ENCODE results near the gene IL12RB1.

DNA sequence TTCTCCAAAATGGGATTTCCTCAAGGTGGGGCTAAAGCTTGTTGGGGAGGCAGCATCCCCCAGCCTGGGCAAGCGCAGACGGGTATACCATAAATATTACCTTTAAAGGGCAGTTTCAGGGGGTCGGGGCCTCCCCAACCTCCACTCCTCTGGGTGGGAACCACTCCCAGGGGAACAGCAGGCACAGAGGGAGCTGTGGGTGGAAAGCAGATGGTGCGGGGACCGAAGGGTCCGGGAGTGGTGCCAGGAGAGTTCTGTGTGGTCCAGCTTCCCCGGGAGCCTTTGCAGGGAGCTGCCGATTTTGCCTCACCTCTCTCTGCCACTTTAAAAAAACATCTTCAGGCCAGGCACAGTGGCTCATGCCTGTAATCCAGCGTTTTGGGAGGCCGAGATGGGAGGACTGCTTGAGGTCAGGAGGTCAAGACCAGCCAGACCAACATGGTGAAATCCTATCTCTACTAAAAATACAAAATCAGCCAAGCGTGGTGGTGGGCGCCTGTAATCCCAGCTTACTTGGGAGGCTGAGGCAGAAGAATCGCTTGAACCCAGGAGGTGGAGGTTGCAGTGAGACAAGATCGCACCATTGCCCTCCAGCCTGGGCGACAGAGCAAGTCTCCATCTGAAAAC is 16.3 kb upstream of the IL12RB1 start:
- TF ChIP-seq CTCF (IDR thresholded peaks at IDR 0.05 in 8 of 11, conservative IDR thresholded peaks at IDR 0.05 in 3 of 11) (no peak), POLR2AphosphoS5 (IDR thresholded peaks at IDR 0.05) (no peak)
